GM21717 (cell line): ENCODE results near the gene ZSWIM3.
"Not testable (repeated sequence)": the region's sequence is repeated elsewhere in the genome, so short reads cannot be mapped to it uniquely, and the experiment has no call there.

ENCODE experiments used
- ATAC-seq: cut with Tn5 transposase; IDR thresholded peaks from one replicate; pipeline ENCODE4 v1.9.1; 2021; ENCODE audit warnings: mild to moderate bottlenecking, moderate library complexity; ENCODE audit not compliant: unreplicated experiment

The ZSWIM3 gene

GRCh38 chr20:45888681-45889080, 31.3 kb downstream of the ZSWIM3 start:
- no peak for ATAC-seq

GRCh38 chr20:45890077-45890984, 32.9 kb downstream of the ZSWIM3 start:
- no peak for ATAC-seq

GRCh38 chr20:45890985-45891983, 33.9 kb downstream of the ZSWIM3 start, which contains the start of the genes CTSA and NEURL2:
Gene CTSA, plus strand, starts transcription at chr20:45891335. Its CDS starts 234 bp downstream, at chr20:45891569.
Gene NEURL2, minus strand, starts transcription at chr20:45891208. Its CDS starts 217 bp downstream, at chr20:45890991.
- ATAC-seq: no peak

GRCh38 chr20:45892049-45892825, 34.8 kb downstream of the ZSWIM3 start:
- ATAC-seq: no peak

GRCh38 chr20:45892828-45893500, 35.5 kb downstream of the ZSWIM3 start:
- ATAC-seq: no peak

GRCh38 chr20:45893831-45894230, 36.4 kb downstream of the ZSWIM3 start:
- ATAC-seq: no peak

GRCh38 chr20:45894797-45895196, 37.4 kb downstream of the ZSWIM3 start:
- ATAC-seq: no peak

DNA sequence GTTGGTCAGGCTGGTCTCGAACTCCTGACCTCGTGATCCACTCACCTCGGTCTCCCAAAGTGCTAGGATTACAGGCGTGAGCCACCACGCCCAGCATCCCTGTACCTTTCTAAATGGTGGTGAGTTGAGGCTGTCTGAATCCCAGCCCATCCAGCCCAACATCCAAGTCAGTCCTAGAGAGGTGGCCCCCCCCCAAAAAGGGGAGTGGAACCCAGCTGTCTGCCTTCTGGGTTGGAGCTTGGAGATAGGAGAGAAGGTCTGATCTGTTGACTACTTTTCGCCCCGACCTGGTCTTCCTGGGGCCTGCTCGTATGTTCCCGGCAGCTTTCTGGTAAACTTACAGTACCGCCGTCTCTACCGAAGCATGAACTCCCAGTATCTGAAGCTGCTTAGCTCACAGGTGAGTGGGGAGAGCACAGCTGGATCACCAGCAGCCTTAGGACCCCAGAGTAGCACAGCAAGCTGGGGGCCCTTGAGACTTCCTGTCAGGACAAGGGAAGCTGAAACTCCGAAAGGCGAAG, 39.3 kb downstream of the ZSWIM3 start:
- ATAC-seq: no peak

- ATAC-seq: no peak
These were observed 39.9 kb downstream of the ZSWIM3 start for GRCh38 chr20:45897289-45897688.

DNA sequence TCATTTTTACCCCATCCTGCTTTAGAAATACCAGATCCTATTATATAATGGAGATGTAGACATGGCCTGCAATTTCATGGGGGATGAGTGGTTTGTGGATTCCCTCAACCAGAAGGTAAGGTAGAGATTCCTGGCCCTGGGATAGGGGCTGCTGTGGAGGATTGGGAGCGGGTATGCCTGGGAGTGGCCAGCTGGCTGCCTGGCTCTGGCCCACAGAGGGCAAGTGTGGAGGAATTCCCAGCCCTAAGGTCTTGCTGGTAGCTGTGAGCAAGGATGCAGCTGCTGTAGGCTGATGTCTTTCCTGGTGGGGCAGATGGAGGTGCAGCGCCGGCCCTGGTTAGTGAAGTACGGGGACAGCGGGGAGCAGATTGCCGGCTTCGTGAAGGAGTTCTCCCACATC, 40.3 kb downstream of the ZSWIM3 start:
- ATAC-seq: no peak

- no peak for ATAC-seq
These were observed 40.9 kb downstream of the ZSWIM3 start for GRCh38 chr20:45898285-45898684.

DNA sequence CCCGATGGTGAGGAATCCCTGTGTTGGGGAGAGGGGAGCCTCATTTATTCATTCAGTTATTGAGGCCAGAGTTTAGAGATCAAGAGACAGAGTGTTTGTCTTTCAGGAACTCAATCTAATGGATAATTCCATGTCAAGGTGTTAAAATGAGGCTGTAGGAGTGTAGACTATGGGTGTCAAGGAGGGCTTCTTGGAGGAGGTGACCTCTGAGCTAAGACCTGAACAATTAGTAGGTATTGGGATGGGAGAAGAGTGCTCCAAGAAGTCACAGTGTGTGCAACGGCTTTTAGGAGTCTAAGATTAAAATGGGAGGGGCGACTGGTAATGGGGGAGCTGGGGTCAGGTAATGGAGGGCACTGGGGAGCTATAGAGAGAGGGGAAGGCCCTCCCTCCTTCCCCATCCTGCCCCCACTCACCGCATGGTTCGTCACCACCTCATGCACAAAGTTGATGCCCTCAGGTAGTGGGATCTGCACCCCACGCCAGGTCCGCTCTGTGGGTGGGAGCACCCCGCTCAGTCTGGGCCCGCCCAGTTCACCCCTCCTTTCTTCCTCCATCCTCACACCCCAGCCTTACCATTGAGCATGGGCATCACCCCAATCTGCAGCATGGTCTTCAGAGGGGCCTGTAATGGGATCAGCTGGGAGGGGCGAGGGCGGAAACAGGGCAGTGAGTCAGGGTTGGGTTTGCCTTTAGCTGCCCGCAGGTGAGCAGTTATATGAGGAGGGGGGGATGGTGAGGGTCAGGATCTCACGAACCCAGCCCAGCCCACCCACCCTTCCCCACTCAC, 41.8 kb downstream of the ZSWIM3 start:
- ATAC-seq: no peak

- not testable (repeated sequence) for ATAC-seq
These were observed 43.9 kb downstream of the ZSWIM3 start for GRCh38 chr20:45901332-45901731.

- ATAC-seq: no peak
These were observed 44.8 kb downstream of the ZSWIM3 start for GRCh38 chr20:45902199-45902701.

GRCh38 chr20:45904583-45905504, 47.4 kb downstream of the ZSWIM3 start:
- ATAC-seq: no peak

DNA sequence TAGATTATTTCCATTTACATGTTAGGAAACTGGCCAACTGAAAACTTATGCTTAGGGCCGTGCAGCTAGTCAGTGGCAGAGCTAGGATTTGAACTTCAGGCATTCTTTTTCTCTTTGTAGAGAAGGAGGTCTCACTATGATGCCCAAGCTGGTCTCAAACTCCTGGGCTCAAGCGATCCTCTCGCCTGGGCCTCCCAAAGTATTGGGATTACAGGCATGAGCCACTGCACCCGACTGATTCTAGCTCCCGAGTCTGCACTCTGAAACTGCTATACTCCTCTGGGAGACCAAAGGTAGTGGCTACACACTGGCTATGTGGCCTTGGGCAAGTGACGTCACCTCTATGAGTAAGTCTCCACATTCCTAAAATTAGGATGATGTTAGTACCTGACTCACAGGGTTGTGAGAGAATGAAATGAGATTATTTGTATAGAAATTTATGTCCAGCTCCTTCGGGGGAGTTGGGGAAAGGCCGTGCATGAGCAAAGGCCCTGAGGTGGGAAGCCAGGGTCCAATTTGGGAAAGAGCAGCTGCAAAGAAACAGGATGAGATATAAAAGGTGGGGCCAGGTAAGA, 48.2 kb downstream of the ZSWIM3 start:
- no peak for ATAC-seq

DNA sequence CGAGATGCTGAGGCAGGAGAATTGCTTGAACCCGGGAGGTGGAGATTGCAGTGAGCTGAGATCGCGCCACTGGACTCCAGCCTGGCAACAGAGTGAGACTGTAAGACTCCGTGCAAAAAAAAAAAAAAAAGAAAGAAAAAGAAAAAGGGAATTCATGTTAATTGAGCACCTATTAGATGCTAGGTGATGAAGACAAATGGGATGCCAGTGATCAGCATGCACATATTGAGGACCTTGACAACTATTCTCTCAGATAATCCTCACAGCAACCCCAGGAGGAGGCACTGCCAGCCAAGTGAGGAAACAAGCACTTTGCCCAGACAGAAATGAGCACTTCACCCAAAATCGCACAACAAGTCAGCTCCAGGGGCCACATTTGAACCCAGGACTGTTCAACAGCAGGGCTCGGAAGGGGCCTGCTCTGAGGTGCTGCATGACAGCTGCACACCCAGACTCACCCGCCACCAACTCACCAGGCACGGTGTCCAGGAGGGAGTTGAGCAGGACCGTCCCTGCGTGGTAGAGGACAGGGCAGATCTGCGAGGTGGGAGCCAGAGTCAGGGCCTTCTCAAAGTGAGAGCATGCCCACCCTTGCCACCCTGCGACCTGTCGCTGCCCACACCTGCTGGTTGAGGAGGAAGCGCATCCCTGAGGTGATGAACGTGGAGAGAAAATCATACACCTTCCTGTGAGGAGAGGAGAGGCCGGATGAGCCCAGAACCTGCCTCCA, 50.0 kb downstream of the ZSWIM3 start:
- no peak for ATAC-seq
